CD4-positive, CD25-positive, alpha-beta regulatory T cell (primary cell): ENCODE measurements around the gene FMO1. TPM values are rescaled to one million over a fixed set of nuclear protein-coding genes. Genes with fewer than 3 reads are reported as not detected.
"Not testable (repeated sequence)": the region's sequence is repeated elsewhere in the genome, so short reads cannot be mapped to it uniquely, and the experiment has no call there.

Experiments used
- ATAC-seq, 2 donors: fragments of 150-1000 bp; cut with Tn5 transposase; one replicate each; pipeline ENCODE4 v1.10.0; 2021; ENCODE audit warnings: low read depth in 2 of 2, moderate number of reproducible peaks in 2 of 2, moderate library complexity in 1 of 2
- DNase-seq, 3 donors: peaks; one replicate each; pipeline versions ENCODE4 v3.0.0 to v3.0.0-alpha.2; 2012 to 2022; ENCODE audit warnings: mixed read lengths in 1 of 3
- H3K27ac ChIP-seq: one replicate; pipeline ENCODE4 v1.7.0; 2013; ENCODE audit warnings: mild to moderate bottlenecking, low read length; ENCODE audit not compliant: insufficient read depth, poor library complexity, severe bottlenecking
- H3K27me3 ChIP-seq: one replicate; pipeline ENCODE4 v1.7.0; 2013; ENCODE audit warnings: low read length; ENCODE audit not compliant: control insufficient read depth, insufficient read depth
- H3K36me3 ChIP-seq: one replicate; pipeline ENCODE4 v1.7.0; 2013; ENCODE audit warnings: mild to moderate bottlenecking, low read length, moderate library complexity; ENCODE audit not compliant: control insufficient read depth, insufficient read depth
- H3K4me1 ChIP-seq: 2 replicates; pipeline ENCODE4 v1.7.0; 2013; ENCODE audit warnings: mild to moderate bottlenecking, low read length; ENCODE audit not compliant: insufficient read depth, control insufficient read depth, poor library complexity, severe bottlenecking
- H3K4me3 ChIP-seq: one replicate; pipeline ENCODE4 v1.7.0; 2013; ENCODE audit warnings: low read depth, mild to moderate bottlenecking, low read length, moderate library complexity
- H3K9me3 ChIP-seq, 2 experiments: 1 replicate in 1 of 2; 2 replicates in 1 of 2; pipeline ENCODE4 v1.7.0; 2013; ENCODE audit warnings: low read length in 2 of 2, mild to moderate bottlenecking in 1 of 2, moderate library complexity in 1 of 2; ENCODE audit not compliant: control insufficient read depth in 2 of 2
- H3K27ac Mint-ChIP-seq, 3 donors: one replicate each; pipeline ENCODE4 v1.8.0; 2020 to 2022; ENCODE audit warnings: mild to moderate bottlenecking in 3 of 3, mixed read lengths in 3 of 3, moderate library complexity in 2 of 3
- H3K27me3 Mint-ChIP-seq: one replicate; pipeline ENCODE4 v1.8.0; 2022; ENCODE audit warnings: mild to moderate bottlenecking, mixed read lengths
- H3K36me3 Mint-ChIP-seq: one replicate; pipeline ENCODE4 v1.8.0; 2020; ENCODE audit warnings: mixed read lengths
- H3K4me1 Mint-ChIP-seq, 4 donors: one replicate each; pipeline ENCODE4 v1.8.0; 2020 to 2022; ENCODE audit warnings: mixed read lengths in 4 of 4, mild to moderate bottlenecking in 1 of 4
- H3K4me3 Mint-ChIP-seq, 4 donors: one replicate each; pipeline ENCODE4 v1.8.0; 2020 to 2022; ENCODE audit warnings: mild to moderate bottlenecking in 4 of 4, mixed read lengths in 4 of 4, moderate library complexity in 3 of 4
- H3K9me3 Mint-ChIP-seq, 7 donors: one replicate each; pipeline ENCODE4 v1.8.0; 2020 to 2022; ENCODE audit warnings: mixed read lengths in 7 of 7, mild to moderate bottlenecking in 3 of 7, moderate library complexity in 2 of 7
- polyA plus RNA-seq, 4 donors: library from polyadenylated mRNA; unstranded; fragments of 300-500 nt; fragmentation: Illumina TruSeq; gene quantifications; one replicate each; pipeline ENCODE4 v1.2.3, GENCODE V29; 2021
- total RNA-seq: library from RNA; stranded (reverse); gene quantifications from one replicate; pipeline ENCODE4 v1.2.3, GENCODE V29; 2022

The FMO1 gene
- total and polyA plus RNA-seq, 5 donors from 2014 or later = not detected

DNA sequence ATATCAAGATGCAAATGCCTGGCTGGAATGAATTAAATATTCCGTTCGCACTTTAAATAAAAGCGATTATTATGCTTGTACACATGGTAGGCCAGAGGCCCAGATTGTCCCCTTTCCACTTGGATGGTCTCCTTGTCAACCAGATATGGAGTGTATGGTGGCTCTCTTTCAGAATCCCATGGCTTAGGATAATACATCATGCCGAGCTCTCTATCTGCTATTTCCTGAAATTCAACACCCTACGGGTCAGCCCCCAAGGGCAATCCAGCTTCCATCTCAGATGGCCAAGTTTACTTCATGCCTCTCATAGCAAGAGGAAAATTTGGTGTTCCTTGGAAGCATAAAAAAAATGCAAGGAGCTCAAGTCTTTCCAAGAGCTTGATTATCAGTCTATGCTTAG lies 25.4 kb upstream of the FMO1 start:
- Mint-ChIP-seq H3K27ac (no peak overlapping the region), H3K9me3 (peaks cover 0 to 1% (median 0%) of the 10 kb centered on the region in 7 donors), H3K27me3 (peaks cover 7% of the 10 kb centered on the region), H3K4me1 (no peaks in the 10 kb centered on the region), H3K4me3 (no peak overlapping the region), H3K36me3 (no peaks in the 10 kb centered on the region)
- no peak for ATAC-seq
- H3K27me3 ChIP-seq = no peaks in the 10 kb centered on the region
- H3K36me3 ChIP-seq = no peaks in the 10 kb centered on the region
- H3K27ac ChIP-seq = no peak overlapping the region
- no peaks in the 10 kb centered on the region for H3K4me1 ChIP-seq
- no peak for DNase-seq
- H3K4me3 ChIP-seq = no peak overlapping the region
- H3K9me3 ChIP-seq = no peaks in the 10 kb centered on the region

GRCh38 chr1:171224257-171224656 lies 24.0 kb upstream of the FMO1 start:
- not testable (repeated sequence) for H3K27me3 ChIP-seq, H3K36me3 ChIP-seq, H3K9me3 ChIP-seq, H3K27ac ChIP-seq, H3K4me1 ChIP-seq, H3K4me3 ChIP-seq, H3K27me3 Mint-ChIP-seq, H3K4me3 Mint-ChIP-seq, DNase-seq, H3K36me3 Mint-ChIP-seq, ATAC-seq, H3K27ac Mint-ChIP-seq, H3K4me1 Mint-ChIP-seq, H3K9me3 Mint-ChIP-seq

DNA sequence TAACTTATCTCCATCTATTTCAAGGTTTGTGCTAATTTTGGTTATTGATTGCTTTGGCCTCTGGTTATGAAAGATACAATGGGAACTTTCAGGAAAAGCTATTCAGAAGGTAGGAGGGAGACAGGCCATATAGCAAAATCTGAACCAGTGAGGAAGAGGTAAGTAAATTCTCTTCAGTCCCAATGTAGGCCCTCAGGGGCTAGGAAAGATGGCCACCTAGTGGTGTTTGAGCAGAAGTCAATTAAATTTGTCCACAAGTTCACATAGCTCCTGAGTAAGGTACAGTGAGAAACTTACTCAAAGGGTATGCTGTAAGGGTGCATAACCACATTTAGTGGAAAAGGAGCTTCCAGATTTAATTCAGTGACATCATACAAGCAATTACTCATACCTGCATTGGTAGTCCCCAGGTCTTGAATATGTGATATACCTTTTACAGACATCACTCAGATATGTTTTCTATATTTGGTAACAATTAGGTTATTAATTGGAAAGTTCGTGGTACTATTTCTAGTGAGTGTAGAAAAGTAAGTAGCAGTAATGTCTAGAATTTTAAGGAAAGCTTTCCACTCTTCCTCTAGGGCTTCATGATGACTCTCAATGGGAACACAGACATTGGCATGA lies 21.4 kb upstream of the FMO1 start:
- no peak overlapping the region for H3K27ac ChIP-seq
- DNase-seq (peak in 2 of 3 donors; percentile 9 to 51), ATAC-seq (no peak)
- H3K27me3 Mint-ChIP-seq = peaks cover 5% of the 10 kb centered on the region
- no peaks in the 10 kb centered on the region for H3K9me3 Mint-ChIP-seq
- H3K4me1 ChIP-seq = no peaks in the 10 kb centered on the region
- no peaks in the 10 kb centered on the region for H3K36me3 ChIP-seq
- H3K4me3 ChIP-seq = no peak overlapping the region
- H3K9me3 ChIP-seq = no peaks in the 10 kb centered on the region
- no peak overlapping the region for H3K27ac Mint-ChIP-seq
- peaks cover 5% of the 10 kb centered on the region for H3K27me3 ChIP-seq
- no peaks in the 10 kb centered on the region for H3K4me1 Mint-ChIP-seq
- no peaks in the 10 kb centered on the region for H3K36me3 Mint-ChIP-seq
- H3K4me3 Mint-ChIP-seq = no peak overlapping the region

GRCh38 chr1:171231326-171231725 lies 17.0 kb upstream of the FMO1 start:
- no peak for DNase-seq
- ATAC-seq = no peak
- Mint-ChIP-seq H3K9me3 (peaks cover 0 to 7% (median 1%) of the 10 kb centered on the region in 7 donors), H3K4me1 (no peaks in the 10 kb centered on the region), H3K27me3 (peaks cover 9% of the 10 kb centered on the region), H3K36me3 (no peaks in the 10 kb centered on the region), H3K4me3 (no peak overlapping the region), H3K27ac (no peak overlapping the region)
- H3K27me3 ChIP-seq = peaks cover 12% of the 10 kb centered on the region
- no peak overlapping the region for H3K4me3 ChIP-seq
- H3K36me3 ChIP-seq = no peaks in the 10 kb centered on the region
- no peak overlapping the region for H3K27ac ChIP-seq
- no peaks in the 10 kb centered on the region for H3K4me1 ChIP-seq
- H3K9me3 ChIP-seq = no peaks in the 10 kb centered on the region

DNA sequence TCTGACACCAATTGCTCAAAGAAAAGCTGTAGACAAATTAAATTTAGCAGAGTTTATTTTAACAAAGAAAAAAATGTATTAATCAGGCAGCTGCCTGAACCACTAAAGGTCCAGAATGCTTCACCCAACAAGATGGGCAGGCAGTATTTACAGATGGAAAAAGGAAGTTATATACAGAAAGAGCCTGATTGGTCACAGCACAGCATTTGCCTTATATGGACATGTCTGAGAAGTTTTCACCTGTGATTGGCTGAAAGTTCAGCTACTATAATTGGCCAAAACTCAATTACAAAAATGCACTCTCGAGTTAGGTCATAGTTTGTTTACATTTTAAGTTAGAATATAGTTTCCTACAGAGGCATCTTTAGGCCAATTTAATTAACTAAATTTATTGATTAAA lies 15.1 kb upstream of the FMO1 start:
- Mint-ChIP-seq H3K4me1 (no peaks in the 10 kb centered on the region), H3K27ac (no peak overlapping the region), H3K4me3 (no peak overlapping the region), H3K9me3 (peaks cover 0 to 9% (median 1%) of the 10 kb centered on the region in 7 donors), H3K27me3 (peaks cover 9% of the 10 kb centered on the region), H3K36me3 (no peaks in the 10 kb centered on the region)
- Histone ChIP-seq H3K9me3 (no peaks in the 10 kb centered on the region), H3K36me3 (no peaks in the 10 kb centered on the region), H3K4me3 (no peak overlapping the region), H3K27me3 (peaks cover 12% of the 10 kb centered on the region), H3K27ac (no peak overlapping the region), H3K4me1 (no peaks in the 10 kb centered on the region)
- DNase-seq = no peak
- no peak for ATAC-seq

DNA sequence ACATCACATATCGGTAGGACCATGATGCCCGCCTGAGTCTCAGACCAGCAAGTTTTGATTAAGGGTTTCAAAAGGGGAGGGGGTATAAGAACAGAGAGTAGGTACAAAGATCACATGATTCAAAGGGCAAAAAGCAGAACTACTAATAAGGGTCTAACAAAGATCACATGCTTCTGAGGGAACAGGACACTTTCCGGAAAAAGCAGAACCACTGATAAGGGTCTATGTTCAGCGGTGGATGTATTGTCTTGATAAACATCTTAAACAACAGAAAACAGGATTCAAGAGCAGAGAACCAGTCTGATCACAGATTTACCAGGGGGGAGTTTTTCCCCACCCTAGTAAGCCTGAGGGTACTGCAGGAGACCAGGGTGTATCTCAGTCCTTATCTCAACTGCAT lies 12.1 kb upstream of the FMO1 start:
- DNase-seq, H3K4me1 ChIP-seq, H3K27ac ChIP-seq, ATAC-seq, H3K36me3 Mint-ChIP-seq, H3K4me3 Mint-ChIP-seq, H3K9me3 ChIP-seq, H3K27me3 ChIP-seq, H3K36me3 ChIP-seq, H3K27ac Mint-ChIP-seq, H3K4me3 ChIP-seq, H3K4me1 Mint-ChIP-seq: not testable (repeated sequence)
- H3K9me3 Mint-ChIP-seq = peaks cover 1 to 11% (median 8%) of the 10 kb centered on the region in 7 donors
- H3K27me3 Mint-ChIP-seq = peaks cover 13% of the 10 kb centered on the region

DNA sequence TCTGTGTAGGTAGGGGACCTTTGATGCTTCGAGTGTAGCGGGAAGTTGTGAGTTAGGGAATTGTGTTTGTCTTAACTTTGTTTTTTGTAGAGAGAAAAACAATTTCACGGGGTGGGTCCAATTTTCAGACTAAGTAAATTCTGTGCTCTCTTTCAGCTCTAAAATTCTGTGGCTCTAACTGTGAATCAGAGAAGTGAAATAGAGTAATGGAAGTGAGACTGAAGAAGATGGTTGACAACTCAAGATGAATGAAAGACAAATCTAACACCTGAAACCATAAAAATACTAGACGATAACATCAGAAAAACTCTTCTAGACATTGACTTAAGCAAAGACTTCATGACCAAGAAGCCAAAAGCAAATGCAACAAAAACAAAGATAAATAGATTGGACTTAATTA lies 4.4 kb upstream of the FMO1 start:
- no peaks in the 10 kb centered on the region for H3K36me3 ChIP-seq
- no peaks in the 10 kb centered on the region for H3K4me1 Mint-ChIP-seq
- H3K4me3 ChIP-seq = no peak overlapping the region
- no peaks in the 10 kb centered on the region for H3K9me3 ChIP-seq
- H3K27me3 Mint-ChIP-seq = peaks cover 22% of the 10 kb centered on the region
- no peaks in the 10 kb centered on the region for H3K4me1 ChIP-seq
- DNase-seq = no peak
- H3K9me3 Mint-ChIP-seq = peaks cover 0 to 6% (median 0%) of the 10 kb centered on the region in 7 donors
- no peaks in the 10 kb centered on the region for H3K36me3 Mint-ChIP-seq
- H3K27ac Mint-ChIP-seq = no peak overlapping the region
- peaks cover 2% of the 10 kb centered on the region for H3K27me3 ChIP-seq
- no peak overlapping the region for H3K4me3 Mint-ChIP-seq
- no peak overlapping the region for H3K27ac ChIP-seq
- ATAC-seq = no peak

DNA sequence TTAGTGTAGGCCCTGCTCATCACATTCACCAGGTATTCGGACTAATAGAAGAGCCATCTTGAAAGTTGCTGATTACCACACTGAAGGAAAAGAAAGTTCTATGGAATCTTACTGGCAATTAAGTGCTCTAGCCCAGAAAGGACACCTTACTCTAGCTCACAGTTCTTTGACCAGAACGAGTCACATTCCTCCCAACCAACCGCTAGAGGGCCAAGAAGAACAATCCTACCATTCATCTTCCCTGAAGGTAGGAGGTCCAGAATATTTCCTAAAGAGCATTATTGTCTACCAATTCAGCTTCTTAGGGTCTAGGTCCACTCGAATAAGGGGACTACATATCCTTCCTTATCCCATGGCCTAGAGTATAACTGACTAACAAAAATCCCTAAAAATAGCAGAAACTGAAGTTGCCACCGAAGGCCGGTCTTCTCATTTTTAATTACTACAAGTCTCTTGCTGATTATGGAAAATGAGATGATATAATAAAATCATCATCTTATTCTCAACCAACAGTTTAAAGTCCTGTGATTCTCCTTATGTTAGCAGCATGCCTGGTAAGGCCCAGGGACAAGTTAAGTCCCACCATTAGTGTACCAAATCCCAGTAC lies 2.7 kb upstream of the FMO1 start:
- no peaks in the 10 kb centered on the region for H3K4me1 ChIP-seq
- no peak overlapping the region for H3K27ac ChIP-seq
- Mint-ChIP-seq H3K27me3 (peaks cover 24% of the 10 kb centered on the region), H3K4me3 (no peak overlapping the region), H3K9me3 (peaks cover 0 to 5% (median 0%) of the 10 kb centered on the region in 7 donors), H3K27ac (no peak overlapping the region), H3K36me3 (no peaks in the 10 kb centered on the region), H3K4me1 (no peaks in the 10 kb centered on the region)
- DNase-seq (peak in 2 of 3 donors; percentile 13 to 23), ATAC-seq (peak in 1 of 2 donors; percentile 52)
- no peak overlapping the region for H3K4me3 ChIP-seq
- no peaks in the 10 kb centered on the region for H3K36me3 ChIP-seq
- peaks cover 9% of the 10 kb centered on the region for H3K27me3 ChIP-seq
- H3K9me3 ChIP-seq = no peaks in the 10 kb centered on the region
